ENCODE results near the gene TARS3. TPM values are rescaled to one million over a fixed set of nuclear protein-coding genes. Genes with fewer than 3 reads are reported as not detected.
A peak's percentile ranks its signal among the peaks of the same experiment; 100 is the strongest.

TARS3 gene
- total RNA-seq, 2 experiments from 2014 or later: 8.1 to 11.8 TPM

GRCh38 chr15:101725073-101725472, 800 bp upstream of the TARS3 start:
- H3K36me3 Mint-ChIP-seq: peaks cover 21% of the 10 kb centered on the region
- ATAC-seq: no peak
- H3K27me3 Mint-ChIP-seq: no peaks in the 10 kb centered on the region
- no peak for DNase-seq
- CTCF ChIA-PET: no interaction called here
- H3K27ac Mint-ChIP-seq: peak overlapping the region; percentile 28
- H3K9me3 Mint-ChIP-seq (ENCODE audit: low read depth): no peaks in the 10 kb centered on the region
- H3K4me1 Mint-ChIP-seq: peaks cover 16% of the 10 kb centered on the region
- H3K4me3 Mint-ChIP-seq: peak overlapping the region; percentile 50

DNA sequence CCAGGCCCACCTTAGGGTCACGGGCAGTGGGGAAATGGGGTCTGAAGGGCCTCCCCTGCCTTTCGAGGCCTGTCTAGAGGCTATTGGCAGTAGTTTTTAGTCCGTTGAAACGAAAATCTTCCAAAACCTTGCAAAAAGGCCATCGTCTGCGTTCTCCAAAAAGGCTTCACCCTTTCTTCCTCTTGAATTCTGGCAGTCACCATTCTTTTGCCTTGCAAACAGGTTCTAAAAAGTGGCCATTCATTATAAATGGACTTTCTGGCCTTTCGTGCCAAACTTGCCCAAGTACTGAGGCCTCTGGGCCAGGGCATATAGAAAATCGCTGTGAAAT, 367 bp upstream of the TARS3 start:
- CTCF ChIA-PET: interaction anchor here (1.4 to 2.6 kb wide), 3 partner anchors 13 to 82 kb away, joined by 3 to 9 read pairs (median 5); no protein-coding TSS in a partner anchor
- Mint-ChIP-seq H3K36me3 (peaks cover 23% of the 10 kb centered on the region), H3K4me1 (peaks cover 16% of the 10 kb centered on the region), H3K27ac (peak overlapping the region; percentile 28), H3K4me3 (peak overlapping the region; percentile 50), H3K27me3 (no peaks in the 10 kb centered on the region), H3K9me3 (ENCODE audit: low read depth) (no peaks in the 10 kb centered on the region)
- no peak for ATAC-seq
- no peak for DNase-seq

- CTCF ChIA-PET: interaction anchor here (1.4 to 3.0 kb wide), 4 partner anchors 11 to 81 kb away, joined by 3 to 11 read pairs (median 7); no protein-coding TSS in a partner anchor
- ATAC-seq: no peak
- no peaks in the 10 kb centered on the region for H3K9me3 Mint-ChIP-seq (ENCODE audit: low read depth)
- peak overlapping the region; percentile 90 for H3K27ac Mint-ChIP-seq
- no peaks in the 10 kb centered on the region for H3K27me3 Mint-ChIP-seq
- DNase-seq: peak; percentile 71
- H3K4me1 Mint-ChIP-seq: peaks cover 16% of the 10 kb centered on the region
- H3K4me3 Mint-ChIP-seq: peak overlapping the region; percentile 79
- H3K36me3 Mint-ChIP-seq: peaks cover 28% of the 10 kb centered on the region
Observed at GRCh38 chr15:101723171-101723873, 951 bp downstream of the TARS3 start.

- DNase-seq (no peak), ATAC-seq (no peak)
- peaks cover 13% of the 10 kb centered on the region for H3K4me1 Mint-ChIP-seq
- H3K9me3 Mint-ChIP-seq (ENCODE audit: low read depth): no peaks in the 10 kb centered on the region
- no peak overlapping the region for H3K27ac Mint-ChIP-seq
- CTCF ChIA-PET: interaction anchor here (1.2 kb wide), 1 partner anchor 398 kb away, joined by 3 read pairs; no protein-coding TSS in a partner anchor
- peaks cover 32% of the 10 kb centered on the region for H3K36me3 Mint-ChIP-seq
- H3K27me3 Mint-ChIP-seq: no peaks in the 10 kb centered on the region
- no peak overlapping the region for H3K4me3 Mint-ChIP-seq
Observed at GRCh38 chr15:101718896-101719295, 5.4 kb downstream of the TARS3 start.

DNA sequence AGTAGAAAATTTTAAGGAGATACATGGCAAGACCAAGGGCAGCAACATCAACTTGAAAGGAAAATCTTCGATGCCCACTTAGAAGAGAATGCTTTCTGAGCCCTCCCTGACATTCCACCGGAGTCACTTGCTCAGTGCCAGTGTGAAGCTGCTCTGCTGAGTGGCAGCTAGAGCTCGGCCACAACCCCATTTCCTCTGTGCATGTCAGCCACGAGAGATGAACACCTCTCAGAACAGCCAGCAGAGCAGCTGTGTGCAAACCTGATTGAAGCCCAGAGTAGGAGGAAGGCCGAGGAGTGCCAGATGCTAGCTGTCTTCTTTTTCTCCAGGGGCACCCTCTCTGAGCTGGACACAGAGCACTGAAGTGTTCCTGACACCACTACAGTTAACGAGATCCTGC, 12.2 kb downstream of the TARS3 start:
- Mint-ChIP-seq H3K36me3 (peaks cover 22% of the 10 kb centered on the region), H3K27me3 (no peaks in the 10 kb centered on the region), H3K27ac (no peak overlapping the region), H3K9me3 (ENCODE audit: low read depth) (no peaks in the 10 kb centered on the region), H3K4me3 (no peak overlapping the region), H3K4me1 (peaks cover 6% of the 10 kb centered on the region)
- ATAC-seq: peak; percentile 67
- CTCF ChIA-PET: interaction anchor here (1.7 kb wide), 1 partner anchor 12 kb away, joined by 5 read pairs; the partner anchor contains the start of gene TARS3
- DNase-seq: peak; percentile 43

DNA sequence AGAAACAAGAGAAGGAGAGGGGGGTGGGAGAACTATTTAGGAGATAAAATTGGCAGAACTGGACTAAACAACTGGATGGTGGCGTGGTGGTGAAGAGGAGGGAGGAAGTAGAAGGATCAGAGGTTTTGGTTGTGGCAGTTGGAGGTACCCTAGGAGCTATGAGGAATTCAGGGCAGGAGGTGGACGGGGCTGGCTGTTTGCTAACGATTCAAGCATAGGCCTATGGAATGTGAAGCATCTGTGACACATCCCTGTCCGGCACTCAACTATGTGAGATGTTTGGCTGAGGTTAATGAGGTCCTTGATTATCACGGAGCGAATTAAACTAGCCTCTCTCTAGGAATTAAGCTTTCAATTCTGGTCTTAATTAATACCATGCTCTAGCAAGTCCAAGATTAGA, 13.5 kb downstream of the TARS3 start:
- no peak for ATAC-seq
- no peaks in the 10 kb centered on the region for H3K27me3 Mint-ChIP-seq
- no peak overlapping the region for H3K4me3 Mint-ChIP-seq
- peaks cover 24% of the 10 kb centered on the region for H3K36me3 Mint-ChIP-seq
- no peak for DNase-seq
- no peak overlapping the region for H3K27ac Mint-ChIP-seq
- CTCF ChIA-PET: interaction anchor here (1.4 to 1.7 kb wide), 2 partner anchors 9 to 13 kb away, joined by 3 to 5 read pairs; partner anchors contain the start of gene TARS3
- no peaks in the 10 kb centered on the region for H3K9me3 Mint-ChIP-seq (ENCODE audit: low read depth)
- H3K4me1 Mint-ChIP-seq: peaks cover 6% of the 10 kb centered on the region

GRCh38 chr15:101709466-101709865, 14.8 kb downstream of the TARS3 start:
- Mint-ChIP-seq H3K4me1 (peaks cover 6% of the 10 kb centered on the region), H3K27ac (no peak overlapping the region), H3K4me3 (no peak overlapping the region), H3K9me3 (ENCODE audit: low read depth) (no peaks in the 10 kb centered on the region), H3K27me3 (no peaks in the 10 kb centered on the region), H3K36me3 (peaks cover 27% of the 10 kb centered on the region)
- CTCF ChIA-PET: no interaction called here
- no peak for ATAC-seq
- DNase-seq: no peak

DNA sequence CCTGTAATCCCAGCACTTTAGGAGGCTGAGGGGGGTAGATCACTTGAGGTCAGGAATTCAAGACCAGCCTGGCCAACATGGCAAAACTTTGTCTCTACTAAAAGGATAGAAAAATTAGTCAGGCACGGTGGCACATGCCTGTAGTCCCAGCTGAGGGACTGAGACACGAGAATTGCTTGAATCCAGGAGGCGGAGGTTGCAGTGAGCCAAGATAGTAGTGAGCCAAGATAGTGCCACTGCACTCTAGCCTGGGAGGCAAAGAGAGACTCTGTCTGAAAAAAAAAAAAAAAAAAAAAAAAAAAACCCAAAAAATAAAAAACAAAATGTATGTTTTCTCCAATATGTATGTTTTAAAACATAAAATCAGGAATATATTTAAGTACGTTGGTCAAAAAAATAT, 16.3 kb downstream of the TARS3 start:
- Mint-ChIP-seq H3K9me3 (ENCODE audit: low read depth) (no peaks in the 10 kb centered on the region), H3K27me3 (no peaks in the 10 kb centered on the region), H3K4me3 (no peak overlapping the region), H3K4me1 (peaks cover 6% of the 10 kb centered on the region), H3K36me3 (peaks cover 23% of the 10 kb centered on the region), H3K27ac (no peak overlapping the region)
- ATAC-seq (no peak), DNase-seq (no peak)
- CTCF ChIA-PET: no interaction called here

- DNase-seq: no peak
- H3K4me1 Mint-ChIP-seq: peaks cover 6% of the 10 kb centered on the region
- H3K4me3 Mint-ChIP-seq: no peak overlapping the region
- ATAC-seq: no peak
- peaks cover 36% of the 10 kb centered on the region for H3K36me3 Mint-ChIP-seq
- CTCF ChIA-PET: no interaction called here
- H3K9me3 Mint-ChIP-seq (ENCODE audit: low read depth): no peaks in the 10 kb centered on the region
- H3K27me3 Mint-ChIP-seq: no peaks in the 10 kb centered on the region
- no peak overlapping the region for H3K27ac Mint-ChIP-seq
Observed at GRCh38 chr15:101702077-101702476, 22.2 kb downstream of the TARS3 start.

DNA sequence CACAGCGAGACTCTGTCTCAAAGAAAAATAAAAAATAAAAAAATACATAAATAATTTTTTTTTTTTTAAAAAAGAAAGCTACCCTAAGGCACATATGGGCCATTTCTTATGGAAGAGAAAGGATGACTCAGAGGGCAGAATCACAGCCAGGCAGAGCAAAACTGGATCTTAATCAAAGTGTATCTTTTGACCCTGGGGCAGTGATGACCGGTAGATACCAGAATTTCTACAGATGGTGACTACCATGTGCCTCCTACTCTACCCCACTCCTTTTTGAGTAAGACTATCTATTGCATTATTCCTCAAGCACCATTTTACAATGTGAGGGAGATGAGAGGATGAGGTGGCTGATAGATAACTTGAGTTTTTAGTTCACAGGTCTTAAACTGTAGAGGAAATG, 26.0 kb downstream of the TARS3 start:
- Mint-ChIP-seq H3K36me3 (peaks cover 50% of the 10 kb centered on the region), H3K27ac (no peak overlapping the region)
- ATAC-seq: no peak

DNA sequence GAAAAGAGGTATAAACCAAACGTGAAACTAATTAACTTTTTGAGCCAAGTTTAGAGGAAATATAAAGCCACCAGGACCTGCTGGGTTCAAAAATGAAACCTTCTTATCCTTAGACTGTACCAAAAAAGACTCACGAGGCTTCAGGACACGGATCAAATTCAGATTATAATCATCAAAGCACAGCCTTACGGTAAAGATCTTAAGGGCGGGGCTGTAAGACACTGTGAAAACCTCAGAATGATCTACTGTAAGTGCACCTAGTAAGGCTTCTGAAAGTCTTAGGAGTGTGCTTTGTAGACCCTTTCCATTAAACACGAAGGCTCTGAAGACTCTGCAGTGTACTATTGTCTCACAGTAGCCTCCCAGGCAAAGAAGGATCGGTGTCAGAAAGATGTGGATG, 26.8 kb downstream of the TARS3 start:
- Mint-ChIP-seq H3K9me3 (ENCODE audit: low read depth) (no peaks in the 10 kb centered on the region), H3K27ac (no peak overlapping the region), H3K36me3 (peaks cover 52% of the 10 kb centered on the region), H3K4me1 (peaks cover 20% of the 10 kb centered on the region), H3K27me3 (no peaks in the 10 kb centered on the region), H3K4me3 (no peak overlapping the region)
- CTCF ChIA-PET: no interaction called here
- ATAC-seq (no peak), DNase-seq (no peak)

More for the DNA sequence above, 26.0 kb downstream of the TARS3 start:
- H3K4me1 Mint-ChIP-seq: peaks cover 12% of the 10 kb centered on the region
- CTCF ChIA-PET: interaction anchor here (0.6 kb wide), 1 partner anchor 40 kb away, joined by 5 read pairs; no protein-coding TSS in a partner anchor
- no peaks in the 10 kb centered on the region for H3K27me3 Mint-ChIP-seq
- DNase-seq: no peak
- H3K4me3 Mint-ChIP-seq: no peak overlapping the region
- H3K9me3 Mint-ChIP-seq (ENCODE audit: low read depth): no peaks in the 10 kb centered on the region

DNA sequence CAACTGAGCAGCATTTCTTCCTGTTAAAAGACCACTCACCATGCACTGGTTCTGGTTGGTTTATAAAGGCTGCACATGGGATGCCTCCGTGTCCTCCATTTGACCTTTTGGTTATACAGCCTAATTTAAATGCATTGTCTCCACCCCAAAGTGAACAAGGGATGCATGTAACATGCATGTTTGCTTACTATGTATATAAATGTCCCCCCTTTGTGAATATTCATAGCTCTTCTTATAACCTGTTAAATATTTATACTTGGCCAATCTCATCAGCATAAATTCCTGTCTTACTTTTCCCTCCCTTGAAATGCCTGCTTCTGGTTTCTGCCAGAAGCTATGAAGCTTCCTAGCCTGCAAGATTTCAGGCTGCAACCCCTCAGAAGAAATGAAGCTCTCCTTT, 27.4 kb downstream of the TARS3 start:
- H3K9me3 Mint-ChIP-seq (ENCODE audit: low read depth): no peaks in the 10 kb centered on the region
- no peak overlapping the region for H3K27ac Mint-ChIP-seq
- ATAC-seq (no peak), DNase-seq (no peak)
- no peaks in the 10 kb centered on the region for H3K27me3 Mint-ChIP-seq
- no peak overlapping the region for H3K4me3 Mint-ChIP-seq
- CTCF ChIA-PET: no interaction called here
- peaks cover 50% of the 10 kb centered on the region for H3K36me3 Mint-ChIP-seq
- peaks cover 22% of the 10 kb centered on the region for H3K4me1 Mint-ChIP-seq

- Mint-ChIP-seq H3K36me3 (peaks cover 36% of the 10 kb centered on the region), H3K27me3 (no peaks in the 10 kb centered on the region), H3K4me1 (peaks cover 29% of the 10 kb centered on the region), H3K27ac (no peak overlapping the region), H3K9me3 (ENCODE audit: low read depth) (no peaks in the 10 kb centered on the region), H3K4me3 (no peak overlapping the region)
- ATAC-seq (no peak), DNase-seq (no peak)
- CTCF ChIA-PET: no interaction called here
Observed at GRCh38 chr15:101694261-101694660, 30.0 kb downstream of the TARS3 start.

DNA sequence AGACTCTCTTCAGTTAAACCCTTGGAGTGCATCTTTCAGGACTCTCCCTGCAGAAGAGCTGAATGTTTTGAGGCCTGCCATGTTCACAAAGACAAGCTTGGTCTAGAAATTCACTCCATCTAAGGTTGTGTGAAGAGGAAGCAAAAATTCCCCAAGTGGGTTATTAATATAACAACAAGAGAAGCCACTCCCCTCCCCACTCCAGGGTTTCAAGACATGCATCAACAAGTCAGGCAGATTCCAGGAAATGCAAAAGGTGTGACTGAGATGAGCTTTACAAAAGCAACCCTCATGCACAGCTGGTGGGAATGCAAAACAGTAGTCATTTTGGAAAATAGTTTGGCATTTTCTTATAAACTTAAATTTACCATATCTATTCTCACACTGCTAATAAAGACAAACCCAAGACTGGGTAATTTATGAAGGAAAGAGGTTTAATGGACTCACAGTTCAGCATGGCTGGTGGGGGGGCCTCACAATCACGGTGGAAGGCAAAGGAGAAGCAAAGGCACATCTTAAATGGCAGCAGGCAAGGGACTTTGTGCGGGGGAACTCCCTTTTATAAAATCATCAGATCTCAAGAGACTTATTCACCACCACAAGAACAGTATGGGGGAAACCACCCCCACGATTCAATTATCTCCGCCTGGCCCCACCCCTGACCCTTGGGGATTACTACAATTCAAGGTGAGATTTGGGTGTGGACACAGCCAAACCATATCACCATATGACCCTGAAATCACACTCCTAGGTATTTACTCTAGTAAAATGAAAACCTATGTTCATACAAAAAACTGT, 31.3 kb downstream of the TARS3 start:
- Mint-ChIP-seq H3K27me3 (no peaks in the 10 kb centered on the region), H3K4me3 (no peak overlapping the region)
- CTCF ChIA-PET: no interaction called here

More for the DNA sequence above, 31.3 kb downstream of the TARS3 start:
- DNase-seq: no peak
- no peak for ATAC-seq
- H3K27ac Mint-ChIP-seq: peak overlapping the region; percentile 66
- H3K4me1 Mint-ChIP-seq: peaks cover 29% of the 10 kb centered on the region
- peaks cover 33% of the 10 kb centered on the region for H3K36me3 Mint-ChIP-seq
- H3K9me3 Mint-ChIP-seq (ENCODE audit: low read depth): no peaks in the 10 kb centered on the region
